Spleen (tissue), 11 donors: ENCODE measurements around the gene CALN1. TPM values are rescaled to one million over a fixed set of nuclear protein-coding genes. Genes with fewer than 3 reads are reported as not detected.

Experiments
- DNase-seq: peaks from one replicate; pipeline ENCODE4 v3.0.0-alpha.2; 2020
- H3K27ac ChIP-seq, 8 donors: fragments of 200-600 bp; sonication (generic) in 7 of 8; 1 replicate in 4 of 8; 2 replicates in 4 of 8; pipeline versions ENCODE4 v1.5.0 to v1.8.0; 2016 to 2021; ENCODE audit warnings: inconsistent platforms in 4 of 8, mild to moderate bottlenecking in 4 of 8, moderate library complexity in 1 of 8
- H3K27me3 ChIP-seq, 7 donors: fragments of 200-600 bp; sonication (generic) in 6 of 7; replicated peaks in 1 of 7; 1 replicate in 4 of 7; 2 replicates in 3 of 7; pipeline versions ENCODE4 v1.5.0 to v1.8.0; 2016 to 2021; ENCODE audit warnings: inconsistent platforms in 3 of 7, mild to moderate bottlenecking in 1 of 7
- H3K36me3 ChIP-seq, 6 donors: fragments of 200-600 bp; sonication (generic) in 5 of 6; 1 replicate in 4 of 6; 2 replicates in 2 of 6; pipeline versions ENCODE4 v1.5.0 to v1.8.0; 2016 to 2021; ENCODE audit warnings: inconsistent platforms in 2 of 6
- H3K4me1 ChIP-seq, 6 donors: fragments of 200-600 bp; sonication (generic) in 5 of 6; 1 replicate in 3 of 6; 2 replicates in 3 of 6; pipeline versions ENCODE4 v1.5.0 to v1.8.0; 2016 to 2021; ENCODE audit warnings: inconsistent platforms in 3 of 6
- H3K4me3 ChIP-seq, 8 donors: fragments of 200-600 bp; sonication (generic) in 7 of 8; 1 replicate in 4 of 8; 2 replicates in 4 of 8; pipeline versions ENCODE4 v1.5.0 to v1.8.0; 2016 to 2021; ENCODE audit warnings: inconsistent platforms in 4 of 8, mild to moderate bottlenecking in 4 of 8, moderate library complexity in 2 of 8
- H3K9me3 ChIP-seq, 8 donors: fragments of 200-600 bp; sonication (generic) in 7 of 8; 1 replicate in 4 of 8; 2 replicates in 4 of 8; pipeline versions ENCODE4 v1.5.0 to v1.8.0; 2016 to 2021; ENCODE audit warnings: inconsistent platforms in 4 of 8
- POLR2A ChIP-seq, 3 donors: fragments of 450-650 bp; IDR thresholded peaks; one replicate each; pipeline ENCODE4 v1.5.1; 2017; ENCODE audit warnings: antibody characterized with exemption in 3 of 3, mild to moderate bottlenecking in 1 of 3
- POLR2AphosphoS5 ChIP-seq, 3 donors: sonication (generic); formaldehyde crosslinking; IDR thresholded peaks; one replicate each; pipeline ENCODE4 v1.5.1; 2017; ENCODE audit warnings: antibody characterized with exemption in 3 of 3
- WGBS, 5 donors: extraction: QIAGEN DNeasy Blood & Tissue Kit in 3 of 5; methylation state at CpG; one replicate each; pipeline versions ENCODE4 v1.1.5 to v1.1.7; 2013 to 2018; 5-methylcytosine and 5-hydroxymethylcytosine counted together
- intact Hi-C: fragments of 100-400 bp; cut with DNase I; formaldehyde crosslinking; loops from one replicate; pipeline ENCODE4 v1.15.0; 2023; ENCODE audit warnings: low total_unique reads
- polyA plus RNA-seq, 3 donors: library from polyadenylated mRNA; stranded (reverse); fragments of 200-250 nt; gene quantifications; one replicate each; pipeline ENCODE4 v1.2.1, GENCODE V29; 2013
- total RNA-seq, 7 donors: library from RNA; depleted of rRNA in 3 of 7; stranded (reverse); fragments of >200 nt in 3 of 7; fragmentation: NEBNext Ultra II Directional in 4 of 7; extraction: Animal tissue kit (Norgen Biotek cat#: 25700) in 4 of 7; gene quantifications; one replicate each; pipeline versions ENCODE4 v1.1.0 to v1.2.1, GENCODE V29; 2016 to 2021
- TF ChIP-seq, protein P1 (sequence below), 11 experiments: fragments of 200-600 bp in 7 of 11; fragments of 450-650 bp in 4 of 11; sonication (generic) in 4 of 11; IDR thresholded peaks in 8 of 11; conservative IDR thresholded peaks in 3 of 11; 1 replicate in 7 of 11; 2 replicates in 4 of 11; pipeline versions ENCODE4 v1.4.0 to v1.8.0; 2016 to 2021; ENCODE audit warnings: antibody characterized with exemption in 11 of 11, inconsistent platforms in 4 of 11, mild to moderate bottlenecking in 1 of 11
- donor health status: healthy with polysubstance abuse.
- donor health status: DM: no; HTN: no; CAD: no; lungs with moderate emphysema.
- donor health status: DM: no; HTN: no; CAD: no.
- donor health status: Bipolar disorder and iron deficiency.
- donor health status: healthy.
- donor health status: DM: no; HTN: no; CAD: no.
- donor health status: DM: yes; HTN: yes; CAD: no.

CALN1 gene
- total and polyA plus RNA-seq, 10 donors: under 0.01 to 0.19 (median 0.03) TPM; not detected in 7

DNA sequence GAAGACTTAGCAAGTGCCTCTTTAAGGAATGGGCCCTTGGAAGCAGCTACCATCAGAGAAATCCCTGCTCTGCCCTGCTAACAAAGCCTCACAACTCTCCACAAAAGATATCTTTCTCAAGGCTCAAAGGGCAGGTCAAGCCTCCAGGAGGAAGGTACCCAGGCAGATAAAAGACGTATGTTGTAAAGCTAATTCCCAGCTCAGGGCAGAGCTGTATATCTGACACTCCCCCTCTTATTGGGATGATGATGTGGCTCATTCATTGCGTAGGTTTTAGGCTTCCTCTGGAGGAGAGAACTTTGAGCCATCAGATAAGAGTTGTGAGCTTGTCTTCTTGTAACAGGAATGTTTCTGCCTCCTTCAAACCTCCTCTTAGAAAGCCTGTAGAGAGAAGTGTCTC, 145.4 kb downstream of the CALN1 start:
- 71 to 79% (median 74%) methylated on average over 2 of the region's 2 CpGs for WGBS, 5 donors
- intact Hi-C loops: no loop called here
- no peaks in the 10 kb centered on the region for H3K27me3 ChIP-seq
- peaks cover 0 to 26% (median 19%) of the 10 kb centered on the region in 8 donors for H3K9me3 ChIP-seq
- no peak for TF ChIP-seq POLR2AphosphoS5 (IDR thresholded peaks at IDR 0.05)
- no peaks in the 10 kb centered on the region for H3K4me1 ChIP-seq
- no peak overlapping the region for H3K4me3 ChIP-seq
- H3K36me3 ChIP-seq: no peaks in the 10 kb centered on the region
- H3K27ac ChIP-seq: no peak overlapping the region
- no peak for DNase-seq

GRCh38 chr7:72265071-72265904, 146.8 kb downstream of the CALN1 start:
- DNase-seq: no peak
- no peaks in the 10 kb centered on the region for H3K4me1 ChIP-seq
- H3K4me3 ChIP-seq: no peak overlapping the region
- H3K9me3 ChIP-seq: peaks cover 0 to 15% (median 10%) of the 10 kb centered on the region in 8 donors
- no peak overlapping the region for H3K27ac ChIP-seq
- 72 to 84% (median 79%) methylated on average over 7 of the region's 7 CpGs for WGBS, 5 donors
- intact Hi-C loops: no loop called here
- H3K27me3 ChIP-seq: no peaks in the 10 kb centered on the region
- no peaks in the 10 kb centered on the region for H3K36me3 ChIP-seq
- TF ChIP-seq POLR2AphosphoS5 (IDR thresholded peaks at IDR 0.05): no peak
- no peak for TF ChIP-seq POLR2A (IDR thresholded peaks at IDR 0.05)
- TF ChIP-seq, protein P1, sequence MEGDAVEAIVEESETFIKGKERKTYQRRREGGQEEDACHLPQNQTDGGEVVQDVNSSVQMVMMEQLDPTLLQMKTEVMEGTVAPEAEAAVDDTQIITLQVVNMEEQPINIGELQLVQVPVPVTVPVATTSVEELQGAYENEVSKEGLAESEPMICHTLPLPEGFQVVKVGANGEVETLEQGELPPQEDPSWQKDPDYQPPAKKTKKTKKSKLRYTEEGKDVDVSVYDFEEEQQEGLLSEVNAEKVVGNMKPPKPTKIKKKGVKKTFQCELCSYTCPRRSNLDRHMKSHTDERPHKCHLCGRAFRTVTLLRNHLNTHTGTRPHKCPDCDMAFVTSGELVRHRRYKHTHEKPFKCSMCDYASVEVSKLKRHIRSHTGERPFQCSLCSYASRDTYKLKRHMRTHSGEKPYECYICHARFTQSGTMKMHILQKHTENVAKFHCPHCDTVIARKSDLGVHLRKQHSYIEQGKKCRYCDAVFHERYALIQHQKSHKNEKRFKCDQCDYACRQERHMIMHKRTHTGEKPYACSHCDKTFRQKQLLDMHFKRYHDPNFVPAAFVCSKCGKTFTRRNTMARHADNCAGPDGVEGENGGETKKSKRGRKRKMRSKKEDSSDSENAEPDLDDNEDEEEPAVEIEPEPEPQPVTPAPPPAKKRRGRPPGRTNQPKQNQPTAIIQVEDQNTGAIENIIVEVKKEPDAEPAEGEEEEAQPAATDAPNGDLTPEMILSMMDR (IDR thresholded peaks at IDR 0.05 in 8 of 11, conservative IDR thresholded peaks at IDR 0.05 in 3 of 11): no peak

GRCh38 chr7:72260406-72260805, 151.7 kb downstream of the CALN1 start:
- Histone ChIP-seq H3K4me3 (no peak overlapping the region), H3K27me3 (peaks cover 0 to 3% (median 0%) of the 10 kb centered on the region in 7 donors), H3K36me3 (no peaks in the 10 kb centered on the region), H3K9me3 (peaks cover 0 to 9% (median 4%) of the 10 kb centered on the region in 8 donors), H3K4me1 (no peaks in the 10 kb centered on the region), H3K27ac (no peak overlapping the region)
- WGBS, 5 donors: 50 to 65% (median 55%) methylated on average over 3 of the region's 3 CpGs
- intact Hi-C loops: no loop called here
- TF ChIP-seq POLR2AphosphoS5 (IDR thresholded peaks at IDR 0.05) (no peak), POLR2A (IDR thresholded peaks at IDR 0.05) (no peak)
- TF ChIP-seq, protein P1 (IDR thresholded peaks at IDR 0.05 in 8 of 11, conservative IDR thresholded peaks at IDR 0.05 in 3 of 11): no peak
- DNase-seq: no peak

DNA sequence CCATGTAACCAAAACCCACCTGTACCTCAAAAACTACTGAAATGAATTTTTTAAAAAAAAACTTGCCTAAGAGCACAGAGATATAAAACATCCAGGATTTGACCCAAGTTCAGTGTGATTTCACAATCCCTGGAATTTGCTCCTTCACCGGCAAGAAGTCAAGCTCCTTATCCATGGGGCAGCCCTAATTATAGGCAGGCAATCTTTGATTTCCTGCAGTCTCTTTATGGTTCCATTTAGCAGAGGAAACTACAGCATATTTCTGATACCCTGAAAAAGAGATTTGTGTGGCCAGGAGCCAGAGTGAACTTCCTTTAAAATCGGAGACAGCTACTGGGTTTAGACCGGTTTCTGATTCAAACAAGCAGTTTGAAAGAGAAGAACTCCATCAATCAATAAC, 154.1 kb downstream of the CALN1 start:
- H3K4me3 ChIP-seq: no peak overlapping the region
- DNase-seq: no peak
- intact Hi-C loops: no loop called here
- no peaks in the 10 kb centered on the region for H3K4me1 ChIP-seq
- H3K9me3 ChIP-seq: peaks cover 0 to 9% (median 4%) of the 10 kb centered on the region in 8 donors
- TF ChIP-seq POLR2AphosphoS5 (IDR thresholded peaks at IDR 0.05): no peak
- peaks cover 0 to 3% (median 0%) of the 10 kb centered on the region in 7 donors for H3K27me3 ChIP-seq
- no peaks in the 10 kb centered on the region for H3K36me3 ChIP-seq
- no peak overlapping the region for H3K27ac ChIP-seq
- 47 to 72% (median 64%) methylated on average over 3 of the region's 3 CpGs for WGBS, 5 donors

- H3K4me1 ChIP-seq: no peaks in the 10 kb centered on the region
- DNase-seq: no peak
- WGBS, 5 donors: 56 to 68% (median 62%) methylated on average over 4 of the region's 4 CpGs
- TF ChIP-seq, protein P1 (IDR thresholded peaks at IDR 0.05 in 8 of 11, conservative IDR thresholded peaks at IDR 0.05 in 3 of 11): no peak
- TF ChIP-seq POLR2AphosphoS5 (IDR thresholded peaks at IDR 0.05) (no peak), POLR2A (IDR thresholded peaks at IDR 0.05) (no peak)
- peaks cover 0 to 24% (median 11%) of the 10 kb centered on the region in 8 donors for H3K9me3 ChIP-seq
- intact Hi-C loops: no loop called here
- no peaks in the 10 kb centered on the region for H3K36me3 ChIP-seq
- H3K4me3 ChIP-seq: no peak overlapping the region
- no peak overlapping the region for H3K27ac ChIP-seq
- peaks cover 0 to 3% (median 0%) of the 10 kb centered on the region in 7 donors for H3K27me3 ChIP-seq
These were observed 157.7 kb downstream of the CALN1 start for GRCh38 chr7:72254455-72254854.
